Aorta (tissue), 5 donors: ENCODE measurements around the gene RRP12. TPM values are rescaled to one million over a fixed set of nuclear protein-coding genes. Genes with fewer than 3 reads are reported as not detected.

Source experiments
- ATAC-seq: fragments of 200-7000 bp; cut with Tn5 transposase; one replicate; pipeline ENCODE4 v1.9.1; 2022; ENCODE audit warnings: moderate library complexity; ENCODE audit not compliant: low FRiP score
- DNase-seq, 2 donors: peaks; one replicate each; pipeline ENCODE4 v3.0.0-alpha.2; 2020
- H3K27ac ChIP-seq, 2 donors: one replicate each; pipeline ENCODE4 v1.5.1; 2013; ENCODE audit warnings: low read length in 2 of 2, mild to moderate bottlenecking in 2 of 2, moderate library complexity in 2 of 2, control low read depth in 1 of 2, inconsistent platforms in 1 of 2, low read depth in 1 of 2
- H3K27me3 ChIP-seq, 2 donors: one replicate each; pipeline ENCODE4 v1.6.1; 2013; ENCODE audit warnings: control low read depth in 1 of 2, low read length in 1 of 2, mild to moderate bottlenecking in 1 of 2, moderate library complexity in 1 of 2; ENCODE audit not compliant: insufficient read depth in 2 of 2, control insufficient read depth in 1 of 2
- H3K36me3 ChIP-seq, 2 donors: one replicate each; pipeline ENCODE4 v1.6.1; 2013; ENCODE audit warnings: control low read depth in 1 of 2, low read length in 1 of 2, mild to moderate bottlenecking in 1 of 2; ENCODE audit not compliant: insufficient read depth in 2 of 2, control insufficient read depth in 1 of 2
- H3K4me1 ChIP-seq, 2 donors: one replicate each; pipeline ENCODE4 v1.6.1; 2013; ENCODE audit warnings: low read length in 2 of 2, control low read depth in 1 of 2, mild to moderate bottlenecking in 1 of 2, moderate library complexity in 1 of 2; ENCODE audit not compliant: insufficient read depth in 2 of 2, control insufficient read depth in 1 of 2
- H3K4me3 ChIP-seq, 2 donors: one replicate each; pipeline ENCODE4 v1.5.1; 2013; ENCODE audit warnings: low read length in 2 of 2, control low read depth in 1 of 2, mild to moderate bottlenecking in 1 of 2
- H3K9me3 ChIP-seq: one replicate; pipeline ENCODE4 v1.6.1; 2013; ENCODE audit warnings: mild to moderate bottlenecking, low read length; ENCODE audit not compliant: control insufficient read depth
- WGBS, 2 donors: extraction: QIAGEN DNeasy Blood & Tissue Kit; methylation state at CpG; one replicate each; pipeline ENCODE4 v1.1.7; 2013; 5-methylcytosine and 5-hydroxymethylcytosine counted together
- intact Hi-C, 2 donors: fragments of 100-400 bp; cut with DNase I; formaldehyde crosslinking; loops; one replicate each; pipeline versions ENCODE4 v1.14.2 to v1.15.0; 2022
- polyA plus RNA-seq, 2 donors: library from polyadenylated mRNA; stranded (reverse); fragments of 200-250 nt; gene quantifications; one replicate each; pipeline ENCODE4 v1.2.3, GENCODE V29; 2013
- total RNA-seq, 2 donors: library from RNA; stranded (reverse); fragmentation: NEBNext Ultra II Directional; extraction: Animal tissue kit (Norgen Biotek cat#: 25700); gene quantifications; one replicate each; pipeline ENCODE4 v1.2.1, GENCODE V29; 2021
- donor health status: healthy with polysubstance abuse.
- donor health status: Bipolar disorder and iron deficiency.
- donor health status: DM: no; HTN: no; CAD: no.
- donor health status: DM: no; HTN: no; CAD: no.
- donor health status: DM: yes; HTN: yes; CAD: no.

Gene RRP12
- total and polyA plus RNA-seq, 4 donors: 6.4 to 31.9 (median 17.9) TPM

GRCh38 chr10:97396056-97396455 is 5.1 kb downstream of the RRP12 start:
- intact Hi-C loops: no loop called here
- Histone ChIP-seq H3K9me3 (no peaks in the 10 kb centered on the region), H3K36me3 (no peaks in the 10 kb centered on the region), H3K27ac (no peak overlapping the region), H3K4me3 (no peak overlapping the region), H3K27me3 (no peaks in the 10 kb centered on the region), H3K4me1 (peaks cover 0 to 2% of the 10 kb centered on the region in 2 donors)
- WGBS, 2 donors: 70 to 98% methylated on average over 4 of the region's 4 CpGs
- ATAC-seq (no peak), DNase-seq (no peak)

DNA sequence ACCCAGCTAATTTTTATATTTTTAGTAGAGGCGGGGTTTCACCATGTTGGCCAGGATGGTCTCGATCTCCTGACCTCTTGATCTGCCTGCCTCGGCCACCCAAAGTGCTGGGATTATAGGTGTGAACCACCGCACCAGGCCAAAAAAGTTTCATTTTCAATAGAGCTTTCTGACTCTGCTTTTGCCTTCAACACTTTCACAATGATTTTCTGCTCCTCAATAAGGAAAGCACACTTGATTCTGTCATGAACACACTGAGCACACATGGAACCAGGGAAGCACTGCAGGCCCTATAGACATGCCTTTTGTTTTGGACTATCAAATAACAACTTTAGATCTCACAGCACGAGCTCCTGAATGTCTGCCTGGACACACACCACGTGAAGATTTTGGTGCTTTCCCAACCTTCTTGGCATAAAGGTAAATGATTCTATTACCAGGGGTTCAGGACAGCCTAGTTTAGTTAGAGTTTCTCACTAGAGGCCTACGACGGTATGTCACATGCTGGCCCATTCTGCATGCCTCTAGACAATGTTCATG is 8.0 kb downstream of the RRP12 start:
- peaks cover 0 to 2% of the 10 kb centered on the region in 2 donors for H3K36me3 ChIP-seq

GRCh38 chr10:97390091-97390490 is 11.0 kb downstream of the RRP12 start:
- DNase-seq: no peak
- Histone ChIP-seq H3K9me3 (no peaks in the 10 kb centered on the region), H3K4me3 (no peak overlapping the region), H3K27me3 (no peaks in the 10 kb centered on the region), H3K36me3 (peaks cover 0 to 2% of the 10 kb centered on the region in 2 donors), H3K27ac (no peak overlapping the region), H3K4me1 (no peaks in the 10 kb centered on the region)
- ATAC-seq: no peak
- 94 to 95% methylated on average over 5 of the region's 5 CpGs for WGBS, 2 donors
- intact Hi-C loops: no loop called here

More for the DNA sequence above, 8.0 kb downstream of the RRP12 start:
- H3K4me3 ChIP-seq: no peak overlapping the region
- DNase-seq (no peak), ATAC-seq (no peak)
- no peak overlapping the region for H3K27ac ChIP-seq
- no peaks in the 10 kb centered on the region for H3K9me3 ChIP-seq
- H3K27me3 ChIP-seq: no peaks in the 10 kb centered on the region
- intact Hi-C loops: no loop called here
- WGBS, 2 donors: 91 to 93% methylated on average over 8 of the region's 8 CpGs
- no peaks in the 10 kb centered on the region for H3K4me1 ChIP-seq

DNA sequence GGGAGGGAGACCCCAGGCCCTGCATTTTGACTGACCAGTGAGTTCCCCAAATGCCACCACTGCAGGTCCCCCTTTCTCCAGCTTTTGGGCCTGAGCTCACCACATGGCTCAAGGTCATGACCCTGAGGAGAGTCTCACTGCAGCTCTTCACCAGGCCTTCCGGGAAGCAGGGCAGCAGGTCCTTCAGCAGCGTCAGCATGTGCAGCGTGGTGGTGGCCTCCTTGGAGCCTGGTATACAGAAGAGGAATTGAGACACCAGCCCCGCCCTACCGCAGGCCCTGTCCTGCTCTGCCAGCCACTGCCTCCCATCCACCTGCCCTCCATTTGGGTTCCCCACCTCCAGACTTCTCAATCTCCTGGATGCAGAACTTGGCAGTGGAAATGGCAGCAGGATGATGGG is 13.0 kb downstream of the RRP12 start:
- Histone ChIP-seq H3K36me3 (peaks cover 0 to 2% of the 10 kb centered on the region in 2 donors), H3K4me1 (no peaks in the 10 kb centered on the region), H3K27me3 (no peaks in the 10 kb centered on the region), H3K27ac (no peak overlapping the region), H3K4me3 (no peak overlapping the region), H3K9me3 (no peaks in the 10 kb centered on the region)
- peak in 1 of 2 donors; percentile 70 for DNase-seq
- ATAC-seq: no peak
- intact Hi-C loops: no loop called here
- 95 to 98% methylated on average over 5 of the region's 5 CpGs for WGBS, 2 donors

GRCh38 chr10:97385565-97385964 is 15.6 kb downstream of the RRP12 start:
- peaks cover 0 to 2% of the 10 kb centered on the region in 2 donors for H3K36me3 ChIP-seq
- no peaks in the 10 kb centered on the region for H3K27me3 ChIP-seq
- no peak overlapping the region for H3K4me3 ChIP-seq
- 88 to 93% methylated on average over 7 of the region's 7 CpGs for WGBS, 2 donors
- intact Hi-C loops: no loop called here
- no peaks in the 10 kb centered on the region for H3K9me3 ChIP-seq
- no peaks in the 10 kb centered on the region for H3K4me1 ChIP-seq
- no peak overlapping the region for H3K27ac ChIP-seq
- ATAC-seq: no peak
- DNase-seq: no peak

GRCh38 chr10:97384641-97385040 is 16.5 kb downstream of the RRP12 start:
- H3K27ac ChIP-seq: no peak overlapping the region
- no peak overlapping the region for H3K4me3 ChIP-seq
- intact Hi-C loops: no loop called here
- no peaks in the 10 kb centered on the region for H3K4me1 ChIP-seq
- no peaks in the 10 kb centered on the region for H3K9me3 ChIP-seq
- no peaks in the 10 kb centered on the region for H3K27me3 ChIP-seq
- no peak for DNase-seq
- no peak for ATAC-seq
- peaks cover 0 to 2% of the 10 kb centered on the region in 2 donors for H3K36me3 ChIP-seq
- WGBS, 2 donors: 92 to 95% methylated on average over 6 of the region's 6 CpGs

GRCh38 chr10:97384156-97384555 is 17.0 kb downstream of the RRP12 start:
- no peaks in the 10 kb centered on the region for H3K4me1 ChIP-seq
- intact Hi-C loops: no loop called here
- no peaks in the 10 kb centered on the region for H3K9me3 ChIP-seq
- H3K36me3 ChIP-seq: peaks cover 0 to 2% of the 10 kb centered on the region in 2 donors
- DNase-seq (no peak), ATAC-seq (no peak)
- 95% methylated on average over 5 of the region's 5 CpGs for WGBS, 2 donors
- no peak overlapping the region for H3K4me3 ChIP-seq
- no peaks in the 10 kb centered on the region for H3K27me3 ChIP-seq
- no peak overlapping the region for H3K27ac ChIP-seq

DNA sequence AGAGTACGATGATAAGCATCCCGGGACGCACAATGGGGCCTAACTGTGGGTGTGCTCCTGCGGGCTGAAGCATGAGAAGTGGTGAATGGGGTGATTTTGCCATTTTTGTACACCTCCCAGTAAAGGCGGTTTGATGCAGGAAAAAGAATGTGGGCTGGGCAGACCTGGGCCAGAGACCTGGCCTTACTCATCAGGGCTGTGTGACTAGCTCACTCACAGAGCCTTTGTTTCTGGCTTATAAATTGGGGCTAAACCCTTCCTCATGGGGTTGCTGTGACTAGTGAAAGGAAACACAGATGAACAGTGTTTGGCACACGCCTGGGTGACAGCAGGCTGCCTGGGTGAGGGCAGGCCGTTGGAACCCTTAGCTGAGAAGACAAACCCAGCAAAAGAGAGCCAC is 18.0 kb downstream of the RRP12 start:
- no peaks in the 10 kb centered on the region for H3K27me3 ChIP-seq
- no peaks in the 10 kb centered on the region for H3K36me3 ChIP-seq
- H3K4me1 ChIP-seq: no peaks in the 10 kb centered on the region
- DNase-seq: no peak
- no peak overlapping the region for H3K27ac ChIP-seq
- intact Hi-C loops: no loop called here
- H3K9me3 ChIP-seq: no peaks in the 10 kb centered on the region
- no peak overlapping the region for H3K4me3 ChIP-seq
- WGBS, 2 donors: 92 to 93% methylated on average over 7 of the region's 7 CpGs
- ATAC-seq: no peak

GRCh38 chr10:97381626-97382025 is 19.5 kb downstream of the RRP12 start:
- intact Hi-C loops: no loop called here
- Histone ChIP-seq H3K9me3 (no peaks in the 10 kb centered on the region), H3K36me3 (no peaks in the 10 kb centered on the region), H3K4me3 (no peak overlapping the region), H3K27ac (no peak overlapping the region), H3K4me1 (no peaks in the 10 kb centered on the region), H3K27me3 (no peaks in the 10 kb centered on the region)
- DNase-seq (no peak), ATAC-seq (no peak)
- WGBS, 2 donors: 82 to 95% methylated on average over 8 of the region's 8 CpGs
